Central memory CD8-positive, alpha-beta T cell (primary cell): ENCODE results near the gene HOXC9.

ENCODE experiments used
- ATAC-seq: fragments of 150-1000 bp; cut with Tn5 transposase; replicated peaks from 2 replicates; pipeline ENCODE4 v1.10.0; 2022; ENCODE audit warnings: mild to moderate bottlenecking, moderate FRiP score, moderate number of reproducible peaks; ENCODE audit not compliant: poor library complexity, severe bottlenecking; ENCODE audit errors: extremely low read depth
- DNase-seq, 2 donors: peaks; one replicate each; pipeline ENCODE4 v3.0.0; 2021; ENCODE audit warnings: low spot score in 2 of 2
- H3K27ac Mint-ChIP-seq: one replicate; pipeline ENCODE4 v1.8.0; 2022; ENCODE audit warnings: low read depth, mild to moderate bottlenecking, moderate library complexity, mixed read lengths
- H3K27me3 Mint-ChIP-seq: one replicate; pipeline ENCODE4 v1.8.0; 2022; ENCODE audit warnings: mixed read lengths
- H3K36me3 Mint-ChIP-seq: one replicate; pipeline ENCODE4 v1.8.0; 2022; ENCODE audit warnings: mild to moderate bottlenecking, moderate library complexity, mixed read lengths; ENCODE audit not compliant: insufficient read depth
- H3K4me1 Mint-ChIP-seq: one replicate; pipeline ENCODE4 v1.8.0; 2022; ENCODE audit warnings: mixed read lengths
- H3K4me3 Mint-ChIP-seq: one replicate; pipeline ENCODE4 v1.8.0; 2022; ENCODE audit warnings: mild to moderate bottlenecking, moderate library complexity, mixed read lengths
- H3K9me3 Mint-ChIP-seq: one replicate; pipeline ENCODE4 v1.8.0; 2022; ENCODE audit warnings: mixed read lengths

The HOXC9 gene

GRCh38 chr12:54031480-54031879, 31.5 kb downstream of the HOXC9 start:
- DNase-seq = no peak
- no peak for ATAC-seq
- no peak overlapping the region for H3K4me3 Mint-ChIP-seq
- H3K36me3 Mint-ChIP-seq = peaks cover 2% of the 10 kb centered on the region
- H3K9me3 Mint-ChIP-seq = no peaks in the 10 kb centered on the region
- no peak overlapping the region for H3K27ac Mint-ChIP-seq
- H3K4me1 Mint-ChIP-seq = peaks cover 25% of the 10 kb centered on the region
- peaks cover 96% of the 10 kb centered on the region for H3K27me3 Mint-ChIP-seq

GRCh38 chr12:54032086-54032619, 32.2 kb downstream of the HOXC9 start:
- peak overlapping the region; percentile 72 for H3K27ac Mint-ChIP-seq
- DNase-seq (no peak), ATAC-seq (no peak)
- peaks cover 25% of the 10 kb centered on the region for H3K4me1 Mint-ChIP-seq
- peaks cover 2% of the 10 kb centered on the region for H3K36me3 Mint-ChIP-seq
- H3K9me3 Mint-ChIP-seq = no peaks in the 10 kb centered on the region
- H3K27me3 Mint-ChIP-seq = peaks cover 96% of the 10 kb centered on the region
- peak overlapping the region; percentile 75 for H3K4me3 Mint-ChIP-seq

- Mint-ChIP-seq H3K4me3 (peak within 1 kb of the TSS; percentile 75), H3K9me3 (no peaks in the 10 kb centered on the region), H3K4me1 (peaks cover 25% of the 10 kb centered on the region), H3K36me3 (peaks cover 2% of the 10 kb centered on the region), H3K27me3 (peaks cover 96% of the 10 kb centered on the region), H3K27ac (peak within 1 kb of the TSS; percentile 72)
- peak; percentile 56 to 62 for DNase-seq
- ATAC-seq = no peak
These were observed 32.7 kb downstream of the HOXC9 start, which contains the start of gene HOXC5 for GRCh38 chr12:54032627-54033100. TSS of gene HOXC5 (plus strand) at chr12:54033050. CDS start at chr12:54033123, 73 bp downstream.

- peaks cover 25% of the 10 kb centered on the region for H3K4me1 Mint-ChIP-seq
- H3K27me3 Mint-ChIP-seq = peaks cover 96% of the 10 kb centered on the region
- DNase-seq = no peak
- H3K27ac Mint-ChIP-seq = peak overlapping the region; percentile 72
- no peak for ATAC-seq
- peaks cover 2% of the 10 kb centered on the region for H3K36me3 Mint-ChIP-seq
- no peaks in the 10 kb centered on the region for H3K9me3 Mint-ChIP-seq
- H3K4me3 Mint-ChIP-seq = peak overlapping the region; percentile 75
These were observed 33.4 kb downstream of the HOXC9 start for GRCh38 chr12:54033106-54033979.

GRCh38 chr12:54033980-54034784, 34.2 kb downstream of the HOXC9 start:
- DNase-seq (no peak), ATAC-seq (no peak)

GRCh38 chr12:54034785-54035310, 34.9 kb downstream of the HOXC9 start:
- Mint-ChIP-seq H3K4me3 (peak overlapping the region; percentile 43), H3K4me1 (peaks cover 21% of the 10 kb centered on the region), H3K27ac (no peak overlapping the region), H3K9me3 (no peaks in the 10 kb centered on the region), H3K36me3 (peaks cover 2% of the 10 kb centered on the region), H3K27me3 (peaks cover 96% of the 10 kb centered on the region)
- DNase-seq = no peak
- no peak for ATAC-seq

More at GRCh38 chr12:54033980-54034784, 34.2 kb downstream of the HOXC9 start:
- H3K36me3 Mint-ChIP-seq = peaks cover 2% of the 10 kb centered on the region
- peaks cover 96% of the 10 kb centered on the region for H3K27me3 Mint-ChIP-seq
- H3K9me3 Mint-ChIP-seq = no peaks in the 10 kb centered on the region
- H3K4me1 Mint-ChIP-seq = peaks cover 21% of the 10 kb centered on the region
- no peak overlapping the region for H3K27ac Mint-ChIP-seq
- peak overlapping the region; percentile 75 for H3K4me3 Mint-ChIP-seq

- no peaks in the 10 kb centered on the region for H3K9me3 Mint-ChIP-seq
- H3K4me3 Mint-ChIP-seq = no peak overlapping the region
- no peak overlapping the region for H3K27ac Mint-ChIP-seq
- peaks cover 21% of the 10 kb centered on the region for H3K4me1 Mint-ChIP-seq
- H3K27me3 Mint-ChIP-seq = peaks cover 96% of the 10 kb centered on the region
- peaks cover 2% of the 10 kb centered on the region for H3K36me3 Mint-ChIP-seq
- ATAC-seq = no peak
- no peak for DNase-seq
These were observed 35.8 kb downstream of the HOXC9 start for GRCh38 chr12:54035568-54036264.

- H3K9me3 Mint-ChIP-seq = no peaks in the 10 kb centered on the region
- peaks cover 21% of the 10 kb centered on the region for H3K4me1 Mint-ChIP-seq
- no peak for ATAC-seq
- DNase-seq = no peak
- H3K27me3 Mint-ChIP-seq = peaks cover 95% of the 10 kb centered on the region
- H3K4me3 Mint-ChIP-seq = no peak overlapping the region
- no peaks in the 10 kb centered on the region for H3K36me3 Mint-ChIP-seq
- H3K27ac Mint-ChIP-seq = no peak overlapping the region
These were observed 36.8 kb downstream of the HOXC9 start for GRCh38 chr12:54036620-54037359.

- Mint-ChIP-seq H3K27me3 (peaks cover 95% of the 10 kb centered on the region), H3K4me1 (peaks cover 21% of the 10 kb centered on the region), H3K36me3 (no peaks in the 10 kb centered on the region), H3K27ac (no peak overlapping the region), H3K9me3 (no peaks in the 10 kb centered on the region), H3K4me3 (no peak overlapping the region)
- DNase-seq = no peak
- no peak for ATAC-seq
These were observed 37.7 kb downstream of the HOXC9 start for GRCh38 chr12:54037360-54038283.

GRCh38 chr12:54038284-54038870, 38.4 kb downstream of the HOXC9 start:
- Mint-ChIP-seq H3K4me1 (peaks cover 14% of the 10 kb centered on the region), H3K4me3 (no peak overlapping the region)

More at GRCh38 chr12:54038284-54038870, 38.4 kb downstream of the HOXC9 start:
- Mint-ChIP-seq H3K27ac (no peak overlapping the region), H3K9me3 (no peaks in the 10 kb centered on the region), H3K36me3 (no peaks in the 10 kb centered on the region), H3K27me3 (peaks cover 95% of the 10 kb centered on the region)
- ATAC-seq (no peak), DNase-seq (no peak)
